Uterus (tissue), 4 donors: ENCODE results near the gene ANAPC7. TPM values are rescaled to one million over a fixed set of nuclear protein-coding genes. Genes with fewer than 3 reads are reported as not detected.

Experiments used
- DNase-seq, 2 donors: peaks; one replicate each; pipeline ENCODE4 v3.0.0-alpha.2; 2019 to 2020
- H3K27ac ChIP-seq, 2 donors: fragments of 200-600 bp; sonication (generic); 1 replicate in 1 of 2; 2 replicates in 1 of 2; pipeline ENCODE4 v1.5.1; 2016 to 2018
- H3K27me3 ChIP-seq, 2 donors: fragments of 200-600 bp; sonication (generic); one replicate each; pipeline ENCODE4 v1.5.1; 2018 to 2019; ENCODE audit warnings: control low read depth in 1 of 2
- H3K36me3 ChIP-seq, 2 donors: fragments of 200-600 bp; sonication (generic); one replicate each; pipeline ENCODE4 v1.5.1; 2019; ENCODE audit warnings: control low read depth in 1 of 2
- H3K4me1 ChIP-seq, 2 donors: fragments of 200-600 bp; sonication (generic); one replicate each; pipeline ENCODE4 v1.5.1; 2018 to 2019; ENCODE audit warnings: control low read depth in 1 of 2
- H3K4me3 ChIP-seq, 2 donors: fragments of 200-600 bp; sonication (generic); 1 replicate in 1 of 2; 2 replicates in 1 of 2; pipeline ENCODE4 v1.5.1; 2018 to 2019; ENCODE audit warnings: mild to moderate bottlenecking in 1 of 2
- H3K9me3 ChIP-seq, 2 donors: fragments of 200-600 bp; sonication (generic); one replicate each; pipeline ENCODE4 v1.5.1; 2019; ENCODE audit warnings: control low read depth in 1 of 2
- CTCF ChIP-seq, 4 experiments: fragments of 200-600 bp in 2 of 4; fragments of 450-650 bp in 2 of 4; sonication (generic) in 2 of 4; IDR thresholded peaks; one replicate each; pipeline ENCODE4 v1.5.1; 2016 to 2019; ENCODE audit warnings: antibody characterized with exemption in 4 of 4, mild to moderate bottlenecking in 2 of 4, moderate library complexity in 1 of 4
- POLR2A ChIP-seq, 2 donors: fragments of 450-650 bp; IDR thresholded peaks; one replicate each; pipeline ENCODE4 v1.6.1; 2016; ENCODE audit warnings: antibody characterized with exemption in 2 of 2, mild to moderate bottlenecking in 1 of 2, moderate library complexity in 1 of 2
- intact Hi-C: fragments of 100-400 bp; cut with DNase I; formaldehyde crosslinking; loops from one replicate; pipeline ENCODE4 v1.15.1; 2023; ENCODE audit warnings: low total_unique reads
- total RNA-seq, 4 donors: library from RNA; depleted of rRNA in 3 of 4; stranded (reverse); fragments of >200 nt in 3 of 4; gene quantifications; one replicate each; pipeline versions ENCODE4 v1.1.0 to v1.2.4, GENCODE V29; 2014 to 2023
- donor health status: DM: yes; HTN: yes; CAD: no.

Gene ANAPC7
- 10 to 100 TPM; 40.0 to 68.1 (median 63.5) TPM for total RNA-seq

- H3K4me3 ChIP-seq = peak within 1 kb of the TSS; percentile 87 to 97
- intact Hi-C loops = no loop called here
- no peaks in the 10 kb centered on the region for H3K4me1 ChIP-seq
- H3K9me3 ChIP-seq = no peaks in the 10 kb centered on the region
- TF ChIP-seq CTCF (IDR thresholded peaks at IDR 0.05) (peak in 1 of 4 experiments; percentile 14), POLR2A (IDR thresholded peaks at IDR 0.05) (peak in 1 of 2 donors; percentile 43)
- H3K27me3 ChIP-seq = no peaks in the 10 kb centered on the region
- H3K27ac ChIP-seq = peak within 1 kb of the TSS; percentile 90 to 95
- peak; percentile 89 for DNase-seq
- no peaks in the 10 kb centered on the region for H3K36me3 ChIP-seq
Measured at GRCh38 chr12:110403146-110403975, at the start of gene ANAPC7. Gene ANAPC7 (minus strand): TSS chr12:110403708. CDS start chr12:110403627, 81 bp downstream.

- TF ChIP-seq CTCF (IDR thresholded peaks at IDR 0.05) (no peak), POLR2A (IDR thresholded peaks at IDR 0.05) (no peak)
- Histone ChIP-seq H3K27me3 (no peaks in the 10 kb centered on the region), H3K4me3 (no peak overlapping the region), H3K27ac (peak overlapping the region in 1 of 2 donors; percentile 27), H3K36me3 (no peaks in the 10 kb centered on the region), H3K4me1 (peaks cover 0 to 5% of the 10 kb centered on the region in 2 donors), H3K9me3 (no peaks in the 10 kb centered on the region)
- intact Hi-C loops = no loop called here
- no peak for DNase-seq
Measured at GRCh38 chr12:110451263-110451662, 47.8 kb upstream of the ANAPC7 start.

GRCh38 chr12:110449799-110450497, 46.4 kb upstream of the ANAPC7 start, which contains the start of gene ARPC3:
Gene ARPC3 (minus strand): TSS chr12:110450337. CDS start chr12:110450260, 77 bp downstream.
- no peaks in the 10 kb centered on the region for H3K27me3 ChIP-seq
- peak within 1 kb of the TSS; percentile 72 to 93 for H3K4me3 ChIP-seq
- TF ChIP-seq CTCF (IDR thresholded peaks at IDR 0.05) = peak; percentile 89 to 96 (median 94)
- TF ChIP-seq POLR2A (IDR thresholded peaks at IDR 0.05) = peak; percentile 14 to 57
- DNase-seq = peak; percentile 94 to 95
- H3K4me1 ChIP-seq = peaks cover 0 to 5% of the 10 kb centered on the region in 2 donors
- H3K27ac ChIP-seq = peak within 1 kb of the TSS; percentile 73 to 92
- no peaks in the 10 kb centered on the region for H3K9me3 ChIP-seq
- no peaks in the 10 kb centered on the region for H3K36me3 ChIP-seq
- intact Hi-C loops = no loop called here

- Histone ChIP-seq H3K36me3 (no peaks in the 10 kb centered on the region), H3K4me1 (peaks cover 0 to 5% of the 10 kb centered on the region in 2 donors), H3K27me3 (no peaks in the 10 kb centered on the region), H3K4me3 (no peak overlapping the region), H3K27ac (no peak overlapping the region), H3K9me3 (no peaks in the 10 kb centered on the region)
- intact Hi-C loops = no loop called here
- no peak for DNase-seq
- no peak for TF ChIP-seq CTCF (IDR thresholded peaks at IDR 0.05)
- TF ChIP-seq POLR2A (IDR thresholded peaks at IDR 0.05) = no peak
Measured at GRCh38 chr12:110444455-110444854, 40.9 kb upstream of the ANAPC7 start.

GRCh38 chr12:110436231-110436630, 32.7 kb upstream of the ANAPC7 start:
- intact Hi-C loops = no loop called here
- H3K36me3 ChIP-seq = no peaks in the 10 kb centered on the region

More at GRCh38 chr12:110436231-110436630, 32.7 kb upstream of the ANAPC7 start:
- TF ChIP-seq POLR2A (IDR thresholded peaks at IDR 0.05) (no peak), CTCF (IDR thresholded peaks at IDR 0.05) (no peak)
- Histone ChIP-seq H3K4me3 (no peak overlapping the region), H3K4me1 (no peaks in the 10 kb centered on the region), H3K9me3 (no peaks in the 10 kb centered on the region), H3K27ac (no peak overlapping the region), H3K27me3 (no peaks in the 10 kb centered on the region)
- no peak for DNase-seq
